SK-N-MC (cell line): ENCODE results near the gene PARD3.

ENCODE experiments used
- DNase-seq: peaks from one replicate; pipeline ENCODE4 v3.0.0-alpha.2; 2011; ENCODE audit warnings: low read depth, low spot score
- H3K27ac ChIP-seq: fragments of 200-600 bp; sonication (generic); 2 replicates; pipeline ENCODE4 v1.5.1; 2016; ENCODE audit warnings: mixed run types
- H3K36me3 ChIP-seq: fragments of 200-600 bp; sonication (generic); 2 replicates; pipeline ENCODE4 v1.6.1; 2017; ENCODE audit warnings: antibody characterized with exemption, low read length, mixed read lengths; ENCODE audit not compliant: insufficient read depth
- H3K4me3 ChIP-seq: fragments of 200-600 bp; sonication (generic); 2 replicates; pipeline ENCODE4 v1.5.1; 2016
- H3K9ac ChIP-seq: fragments of 200-600 bp; sonication (generic); 2 replicates; pipeline ENCODE4 v1.8.0; 2017; ENCODE audit warnings: mixed run types, mixed read lengths; ENCODE audit not compliant: insufficient read length
- H3K9me3 ChIP-seq: fragments of 200-600 bp; sonication (generic); 2 replicates; pipeline ENCODE4 v1.6.1; 2017; ENCODE audit warnings: low read depth, mild to moderate bottlenecking, antibody characterized with exemption, low read length, moderate library complexity, mixed read lengths
- EZH2 ChIP-seq: fragments of 200-600 bp; sonication (generic); IDR thresholded peaks from one replicate; pipeline ENCODE4 v1.6.1; 2017; ENCODE audit warnings: antibody characterized with exemption
- FOXP2 ChIP-seq: optimal IDR thresholded peaks from 2 replicates; pipeline ENCODE3; 2011; ENCODE audit warnings: mild to moderate bottlenecking, moderate library complexity; ENCODE audit not compliant: insufficient read depth; ENCODE audit errors: extremely low read length, control extremely low read depth
- POLR2AphosphoS5 ChIP-seq: IDR thresholded peaks from 2 replicates; pipeline ENCODE4 v1.6.1; 2012; ENCODE audit warnings: mild to moderate bottlenecking, low read depth, low read length, borderline replicate concordance

PARD3 gene

DNA sequence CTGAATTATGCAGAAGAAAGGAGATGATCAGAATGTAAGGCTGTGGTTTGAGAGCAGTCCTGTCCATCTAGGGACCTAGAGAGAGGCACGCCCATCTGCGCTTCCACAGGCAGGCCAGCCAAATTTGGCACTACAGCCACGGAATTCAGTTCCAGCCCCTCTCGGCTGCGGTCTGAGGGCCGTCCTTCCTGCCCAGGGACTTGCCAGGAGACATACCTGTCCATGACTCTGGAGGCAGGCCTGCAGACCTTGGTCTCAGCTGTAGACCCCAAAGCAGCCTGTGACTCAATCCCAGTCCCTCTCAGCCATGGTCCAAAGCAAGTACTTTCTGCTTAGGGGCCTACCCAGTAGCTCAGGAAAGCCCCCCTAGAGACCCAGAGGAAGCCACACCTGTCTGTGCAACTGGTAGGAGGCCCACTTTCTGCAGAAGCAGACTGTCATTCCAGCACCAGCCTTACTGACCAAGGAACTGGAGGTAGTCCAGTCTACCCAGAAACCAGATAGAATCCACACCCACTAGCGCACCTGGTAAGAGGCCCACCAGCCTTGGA lies 720.9 kb downstream of the PARD3 start:
- H3K9ac ChIP-seq, result no peak overlapping the region
- no peaks in the 10 kb centered on the region for H3K36me3 ChIP-seq
- no peak overlapping the region for H3K4me3 ChIP-seq
- TF ChIP-seq POLR2AphosphoS5, result no peak
- no peak for TF ChIP-seq EZH2
- TF ChIP-seq FOXP2, result no peak
- DNase-seq, result no peak
- H3K27ac ChIP-seq, result no peak overlapping the region
- no peaks in the 10 kb centered on the region for H3K9me3 ChIP-seq

DNA sequence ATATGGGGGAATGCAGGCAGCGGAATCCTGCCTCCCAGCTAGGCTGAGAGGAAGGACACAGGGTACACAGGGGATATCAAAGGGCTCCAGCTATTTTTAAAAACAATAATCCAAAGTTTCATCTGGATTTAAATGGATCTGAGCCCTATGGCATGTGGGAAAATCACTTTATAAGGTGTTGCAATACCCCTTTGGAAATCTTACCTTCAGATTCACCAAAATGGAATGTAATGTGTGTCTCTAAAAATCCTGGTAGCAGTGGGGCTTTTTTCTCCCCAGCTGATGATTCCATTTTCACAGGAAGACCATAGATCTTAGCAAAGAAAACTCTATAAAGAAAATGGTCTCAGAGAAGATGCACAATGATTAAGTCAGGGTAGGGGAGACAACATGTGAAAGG lies 722.2 kb downstream of the PARD3 start:
- H3K4me3 ChIP-seq, result no peak overlapping the region
- H3K27ac ChIP-seq, result no peak overlapping the region
- no peak for DNase-seq
- no peak overlapping the region for H3K9ac ChIP-seq
- no peaks in the 10 kb centered on the region for H3K36me3 ChIP-seq
- TF ChIP-seq POLR2AphosphoS5 (no peak), FOXP2 (no peak)
- no peaks in the 10 kb centered on the region for H3K9me3 ChIP-seq

DNA sequence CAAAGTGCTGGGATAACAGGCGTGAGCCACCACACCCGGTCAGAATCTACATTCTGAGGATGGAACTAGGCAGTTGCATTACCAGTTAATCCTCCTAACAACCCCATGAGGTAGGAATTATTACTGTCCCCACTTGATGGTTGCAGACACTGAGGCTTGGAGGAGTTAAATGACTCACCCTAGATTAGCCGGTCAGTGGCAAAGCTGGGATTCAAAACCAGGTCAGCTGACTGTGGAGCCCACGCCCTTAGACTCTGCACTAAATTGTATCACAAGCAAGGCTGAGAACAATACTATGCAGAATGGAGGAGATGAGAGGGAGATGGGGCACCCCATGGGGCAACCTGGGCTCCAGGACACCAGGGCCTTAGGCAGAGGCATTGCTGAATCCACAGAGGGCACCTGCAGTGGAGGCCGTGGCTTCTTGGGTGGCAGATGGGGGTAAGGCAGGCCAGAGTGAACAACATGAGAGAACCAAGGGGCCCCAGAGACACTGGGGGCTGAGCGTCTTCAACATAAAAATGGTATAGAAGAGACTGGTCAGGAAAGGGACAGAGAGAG lies 723.4 kb downstream of the PARD3 start:
- Histone ChIP-seq H3K4me3 (no peak overlapping the region), H3K27ac (no peak overlapping the region), H3K9ac (no peak overlapping the region), H3K9me3 (no peaks in the 10 kb centered on the region), H3K36me3 (no peaks in the 10 kb centered on the region)
- TF ChIP-seq POLR2AphosphoS5 (no peak), FOXP2 (no peak), EZH2 (no peak)
- no peak for DNase-seq

DNA sequence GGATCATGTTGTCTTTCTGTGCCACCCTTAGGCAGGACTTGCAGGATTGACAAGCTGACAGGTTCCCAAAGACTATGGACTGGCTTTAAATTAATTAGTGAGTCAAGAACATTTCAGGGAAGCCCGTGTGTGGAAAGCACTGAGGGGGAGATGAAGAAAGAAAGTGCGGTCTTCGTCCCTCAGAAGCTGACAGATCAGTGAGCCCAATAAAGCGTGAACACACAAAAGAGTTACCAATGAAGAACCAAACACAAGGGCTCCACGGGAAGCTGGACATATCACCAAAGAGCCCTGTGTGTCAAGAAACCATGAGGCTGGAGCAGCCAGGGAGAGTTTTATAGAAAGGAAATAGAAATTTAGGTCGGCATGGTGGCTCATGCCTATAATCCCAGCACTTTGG lies 725.8 kb downstream of the PARD3 start:
- H3K4me3 ChIP-seq, result no peak overlapping the region
- no peaks in the 10 kb centered on the region for H3K9me3 ChIP-seq
- no peak for DNase-seq
- no peak overlapping the region for H3K9ac ChIP-seq
- H3K36me3 ChIP-seq, result no peaks in the 10 kb centered on the region
- TF ChIP-seq POLR2AphosphoS5 (no peak), FOXP2 (no peak), EZH2 (no peak)
- no peak overlapping the region for H3K27ac ChIP-seq

DNA sequence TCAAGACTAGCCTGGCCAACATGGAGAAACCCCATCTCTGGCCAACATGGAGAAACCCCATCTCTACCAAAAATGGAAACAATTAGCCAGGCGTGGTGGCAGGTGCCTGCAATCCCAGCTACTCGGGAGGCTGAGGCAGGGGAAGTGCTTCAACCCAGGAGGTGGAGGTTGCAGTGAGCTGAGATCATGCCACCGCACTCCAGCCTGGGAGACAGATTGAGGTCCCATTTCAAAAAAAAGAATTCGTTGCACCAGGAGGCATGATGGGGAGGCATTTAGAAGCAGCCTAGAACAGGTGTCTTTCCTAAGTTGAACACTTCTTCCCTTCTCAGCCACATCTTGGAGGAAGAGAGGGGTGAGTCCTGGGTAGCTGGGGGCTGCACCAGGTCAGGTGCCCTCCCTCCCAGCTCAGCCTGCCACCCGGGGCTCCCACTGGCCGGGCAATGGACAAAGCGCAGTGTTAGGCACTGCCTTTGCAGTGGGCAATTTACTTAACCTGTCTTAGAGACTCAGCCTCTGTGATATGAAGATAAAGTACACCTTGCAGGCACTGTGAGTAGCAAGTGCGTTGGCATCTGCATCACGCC lies 726.8 kb downstream of the PARD3 start:
- Histone ChIP-seq H3K9me3 (no peaks in the 10 kb centered on the region), H3K27ac (no peak overlapping the region), H3K4me3 (no peak overlapping the region), H3K9ac (no peak overlapping the region), H3K36me3 (no peaks in the 10 kb centered on the region)
- DNase-seq, result no peak
- TF ChIP-seq POLR2AphosphoS5 (no peak), EZH2 (no peak), FOXP2 (no peak)

DNA sequence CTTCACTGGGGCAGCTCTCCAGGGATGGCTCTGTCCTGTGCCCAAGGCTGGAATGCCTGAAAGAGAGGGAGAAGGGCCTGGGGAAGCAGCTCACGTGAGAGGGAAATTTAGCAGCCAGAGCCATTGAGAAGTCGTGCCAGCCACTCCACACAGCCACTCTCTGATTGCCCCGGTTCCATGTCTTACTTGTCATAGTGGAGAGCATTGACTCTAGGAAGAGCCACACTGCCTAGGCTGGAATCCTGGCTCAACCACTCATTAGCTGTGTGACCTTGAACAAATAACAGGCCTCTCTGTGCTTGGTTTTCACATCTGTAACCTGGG lies 728.0 kb downstream of the PARD3 start:
- Histone ChIP-seq H3K36me3 (no peaks in the 10 kb centered on the region), H3K4me3 (no peak overlapping the region), H3K9ac (no peak overlapping the region), H3K27ac (no peak overlapping the region), H3K9me3 (no peaks in the 10 kb centered on the region)
- no peak for TF ChIP-seq FOXP2
- DNase-seq, result no peak

DNA sequence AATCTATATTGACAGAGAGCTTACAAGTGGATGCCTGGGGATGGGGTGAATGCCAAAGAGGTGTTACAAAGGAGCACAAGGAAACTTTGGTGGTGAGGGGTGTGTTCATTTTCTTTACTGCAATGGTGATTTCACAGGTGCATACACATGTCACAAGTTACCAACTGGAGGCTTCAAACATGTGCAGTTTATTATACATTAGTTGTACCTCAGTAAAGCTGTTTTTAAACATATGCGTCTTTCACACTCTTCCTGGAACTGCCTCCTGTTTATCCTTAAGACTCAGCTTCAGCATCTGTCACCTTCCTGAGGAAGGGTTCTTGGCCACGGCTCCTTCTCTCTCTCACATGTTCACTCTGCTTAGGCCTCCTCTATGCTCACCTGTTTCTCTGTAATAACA lies 731.5 kb downstream of the PARD3 start:
- H3K4me3 ChIP-seq, result no peak overlapping the region
- no peak for TF ChIP-seq EZH2
- TF ChIP-seq FOXP2, result no peak
- TF ChIP-seq POLR2AphosphoS5, result no peak

DNA sequence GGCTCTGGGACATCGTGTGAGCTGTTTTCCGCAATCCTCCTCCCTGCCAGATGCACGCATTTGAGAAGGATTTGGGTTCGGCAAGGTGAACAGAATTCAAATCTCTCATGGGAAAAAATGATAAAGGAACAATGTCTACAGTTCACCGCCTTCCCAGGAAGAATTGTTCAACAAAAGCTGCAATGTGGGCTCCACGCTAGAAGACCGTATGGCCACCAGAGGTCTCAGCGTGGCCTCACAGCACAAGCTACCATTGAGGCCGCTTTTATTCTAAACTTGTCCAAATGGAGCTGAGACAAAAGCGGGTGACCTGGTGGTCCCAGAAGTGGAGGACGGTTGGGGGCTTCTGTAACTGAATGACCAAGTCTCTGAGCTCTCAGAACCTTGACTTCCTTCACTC lies 733.1 kb downstream of the PARD3 start:
- TF ChIP-seq FOXP2 (no peak), EZH2 (no peak), POLR2AphosphoS5 (no peak)
- Histone ChIP-seq H3K9ac (no peak overlapping the region), H3K4me3 (no peak overlapping the region), H3K27ac (no peak overlapping the region), H3K36me3 (no peaks in the 10 kb centered on the region), H3K9me3 (no peaks in the 10 kb centered on the region)
- no peak for DNase-seq

More for the DNA sequence above, 731.5 kb downstream of the PARD3 start:
- no peak for DNase-seq
- H3K9ac ChIP-seq, result no peak overlapping the region
- no peaks in the 10 kb centered on the region for H3K9me3 ChIP-seq
- no peaks in the 10 kb centered on the region for H3K36me3 ChIP-seq
- H3K27ac ChIP-seq, result no peak overlapping the region

DNA sequence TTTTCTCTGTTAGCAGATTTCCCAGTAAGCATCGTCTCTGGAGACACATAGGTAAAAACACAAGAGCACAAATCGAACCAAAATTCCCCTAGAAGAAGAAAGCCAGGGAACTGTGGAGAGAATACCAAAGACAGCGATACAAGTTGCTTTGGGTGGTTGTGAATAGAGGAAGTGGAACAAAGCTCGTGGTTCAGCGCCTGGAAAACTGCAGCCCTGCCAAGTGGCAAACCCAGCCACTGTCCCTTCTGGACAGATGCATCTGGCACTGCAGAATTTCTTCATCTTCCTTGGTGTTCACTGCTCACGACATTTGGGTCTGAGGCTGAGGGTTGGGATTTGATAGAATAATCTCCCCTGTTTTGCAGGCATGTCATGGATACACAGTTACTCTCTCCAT lies 733.8 kb downstream of the PARD3 start:
- Histone ChIP-seq H3K9me3 (no peaks in the 10 kb centered on the region), H3K9ac (no peak overlapping the region), H3K4me3 (no peak overlapping the region), H3K36me3 (no peaks in the 10 kb centered on the region), H3K27ac (no peak overlapping the region)
- DNase-seq, result no peak
- no peak for TF ChIP-seq FOXP2
